C4-2B (cell line): ENCODE data around the gene AMOT.
"Not testable (repeated sequence)": the region's sequence is repeated elsewhere in the genome, so short reads cannot be mapped to it uniquely, and the experiment has no call there.

Source experiments
- H3K27ac ChIP-seq: fragments of 450-650 bp; 2 replicates; pipeline ENCODE4 v1.5.1; 2017
- CTCF ChIP-seq: fragments of 450-650 bp; conservative IDR thresholded peaks from 2 replicates; pipeline ENCODE4 v1.5.1; 2017; ENCODE audit warnings: mild to moderate bottlenecking
- ZFX ChIP-seq: fragments of 450-650 bp; IDR thresholded peaks from 2 replicates; pipeline ENCODE4 v1.6.1; 2017

The AMOT gene

DNA sequence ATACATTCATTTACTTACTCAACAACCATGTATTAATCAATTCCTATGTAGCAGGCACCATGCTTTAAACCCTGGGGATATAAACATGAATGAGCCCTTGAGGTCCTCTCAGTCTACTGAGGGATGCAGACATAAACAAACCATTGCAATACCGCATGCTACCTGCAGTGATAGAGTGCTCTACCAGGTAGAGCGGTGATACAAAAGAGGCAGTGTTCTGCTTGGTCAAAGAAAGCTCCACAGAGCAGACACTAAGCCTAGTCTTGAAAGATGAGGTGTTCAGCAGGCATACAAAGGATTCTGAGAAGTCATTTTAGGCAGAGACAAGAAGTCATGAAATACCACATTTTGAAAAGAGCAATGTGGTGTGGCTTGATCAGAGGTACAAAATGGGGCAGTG, 26.9 kb upstream of the AMOT start:
- H3K27ac ChIP-seq: no peak overlapping the region
- no peak for TF ChIP-seq ZFX
- no peak; the same call in 1 of the 2 replicates for TF ChIP-seq CTCF

- no peak for TF ChIP-seq ZFX
- H3K27ac ChIP-seq: no peak overlapping the region
Measured at GRCh38 chrX:112866175-112866574, 25.5 kb upstream of the AMOT start.

GRCh38 chrX:112865464-112866025, 24.9 kb upstream of the AMOT start:
- TF ChIP-seq ZFX (no peak), CTCF (no peak)
- no peak overlapping the region for H3K27ac ChIP-seq

DNA sequence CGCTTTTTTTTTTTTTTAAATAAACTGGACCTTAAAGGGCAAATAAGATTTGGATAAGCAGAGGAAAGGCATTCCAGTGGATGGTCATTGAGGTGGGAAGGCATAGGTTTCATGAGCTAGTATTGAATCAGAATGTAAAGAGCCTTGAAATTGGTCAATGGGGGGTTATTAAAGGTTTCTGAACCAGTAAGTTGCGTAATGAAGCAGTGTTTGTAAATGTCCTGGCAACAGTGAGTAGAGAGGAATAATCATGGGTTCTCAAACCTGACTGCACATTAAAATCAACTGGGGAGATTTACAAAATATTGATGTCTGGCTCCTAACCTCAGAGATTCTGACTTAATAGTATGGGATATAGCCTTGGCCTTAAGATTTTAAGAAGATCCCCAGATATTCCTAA, 23.2 kb upstream of the AMOT start:
- no peak overlapping the region for H3K27ac ChIP-seq
- no peak for TF ChIP-seq CTCF
- no peak for TF ChIP-seq ZFX

GRCh38 chrX:112857478-112857878, 16.8 kb upstream of the AMOT start:
- TF ChIP-seq CTCF: no peak
- TF ChIP-seq ZFX: no peak

GRCh38 chrX:112854901-112855300, 14.3 kb upstream of the AMOT start:
- not testable (repeated sequence) for H3K27ac ChIP-seq

More at GRCh38 chrX:112857478-112857878, 16.8 kb upstream of the AMOT start:
- H3K27ac ChIP-seq: no peak overlapping the region

DNA sequence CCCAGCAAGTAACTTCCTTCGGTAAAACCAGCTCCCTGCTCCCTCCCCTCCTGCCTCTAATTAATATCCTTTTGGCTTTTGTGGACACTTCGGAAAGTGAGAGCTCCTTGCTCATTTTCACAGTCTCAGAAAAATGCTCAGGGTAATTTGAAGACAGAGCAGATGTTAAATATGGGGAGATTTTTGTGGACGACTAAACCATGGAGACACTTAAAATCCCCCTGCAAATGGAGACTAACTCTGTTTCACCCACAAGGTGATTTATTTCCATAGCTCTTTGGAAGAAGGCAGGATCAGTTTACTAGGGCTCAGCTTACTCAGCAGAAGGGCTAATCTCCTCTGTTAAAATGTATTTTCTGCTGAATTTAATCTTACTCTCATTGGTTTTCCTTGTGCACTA, 12.2 kb upstream of the AMOT start:
- no peak for TF ChIP-seq ZFX
- H3K27ac ChIP-seq: no peak overlapping the region

- no peak for TF ChIP-seq ZFX
- no peak for TF ChIP-seq CTCF
- H3K27ac ChIP-seq: no peak overlapping the region
Measured at GRCh38 chrX:112851806-112852205, 11.2 kb upstream of the AMOT start.

GRCh38 chrX:112851161-112851779, 10.6 kb upstream of the AMOT start:
- TF ChIP-seq ZFX (no peak), CTCF (no peak)
- no peak overlapping the region for H3K27ac ChIP-seq
